Activated CD8-positive, alpha-beta memory T cell treated with anti-CD3 and anti-CD28 coated beads, Interleukin-2, amount 50 U/mL, for 48 hours (primary cell): ENCODE data around the gene ABCC2.

Experiments used
- DNase-seq: peaks from one replicate; pipeline ENCODE4 v3.0.0-alpha.2; 2020

Gene ABCC2

GRCh38 chr10:99777918-99778714 is 4.3 kb upstream of the ABCC2 start:
- DNase-seq, result no peak

- DNase-seq, result no peak
Observed at GRCh38 chr10:99779335-99779734, 3.1 kb upstream of the ABCC2 start.

- DNase-seq, result no peak
Observed at GRCh38 chr10:99781734-99782429, 558 bp upstream of the ABCC2 start.

- DNase-seq, result no peak
Observed at GRCh38 chr10:99784016-99784726, 1.7 kb downstream of the ABCC2 start.

GRCh38 chr10:99784727-99785441 is 2.4 kb downstream of the ABCC2 start:
- no peak for DNase-seq

GRCh38 chr10:99785646-99786045 is 3.2 kb downstream of the ABCC2 start:
- no peak for DNase-seq

- no peak for DNase-seq
Observed at GRCh38 chr10:99787311-99787710, 4.9 kb downstream of the ABCC2 start.

- no peak for DNase-seq
Observed at GRCh38 chr10:99787782-99788445, 5.5 kb downstream of the ABCC2 start.

- DNase-seq, result no peak
Observed at GRCh38 chr10:99788598-99789256, 6.3 kb downstream of the ABCC2 start.

- DNase-seq, result no peak
Observed at GRCh38 chr10:99791831-99792230, 9.4 kb downstream of the ABCC2 start.

GRCh38 chr10:99793819-99794218 is 11.4 kb downstream of the ABCC2 start:
- DNase-seq, result no peak

- DNase-seq, result no peak
Observed at GRCh38 chr10:99796928-99797327, 14.5 kb downstream of the ABCC2 start.

- DNase-seq, result no peak
Observed at GRCh38 chr10:99798031-99798430, 15.6 kb downstream of the ABCC2 start.

- DNase-seq, result no peak
Observed at GRCh38 chr10:99798920-99799319, 16.5 kb downstream of the ABCC2 start.

GRCh38 chr10:99799613-99800012 is 17.2 kb downstream of the ABCC2 start:
- DNase-seq, result no peak

GRCh38 chr10:99804471-99804870 is 22.0 kb downstream of the ABCC2 start:
- DNase-seq, result no peak

- no peak for DNase-seq
Observed at GRCh38 chr10:99805190-99805589, 22.8 kb downstream of the ABCC2 start.

- DNase-seq, result no peak
Observed at GRCh38 chr10:99806091-99806490, 23.7 kb downstream of the ABCC2 start.

GRCh38 chr10:99807786-99808185 is 25.3 kb downstream of the ABCC2 start:
- DNase-seq, result no peak

GRCh38 chr10:99808270-99808669 is 25.8 kb downstream of the ABCC2 start:
- DNase-seq, result no peak

GRCh38 chr10:99809481-99809880 is 27.0 kb downstream of the ABCC2 start:
- no peak for DNase-seq
